Peyer's patch (tissue), 4 donors: ENCODE results near the gene TGFBR1.

ENCODE experiments used
- POLR2A ChIP-seq, 2 donors: fragments of 450-650 bp; IDR thresholded peaks; one replicate each; pipeline ENCODE4 v1.5.1; 2017; ENCODE audit warnings: antibody characterized with exemption in 2 of 2, mild to moderate bottlenecking in 2 of 2, moderate library complexity in 2 of 2
- TF ChIP-seq, protein P1 (sequence below), 6 experiments: fragments of 450-650 bp in 4 of 6; fragments of 200-600 bp in 2 of 6; sonication (generic) in 1 of 6; IDR thresholded peaks; one replicate each; pipeline ENCODE4 v1.5.1; 2017 to 2019; ENCODE audit warnings: antibody characterized with exemption in 6 of 6, mild to moderate bottlenecking in 3 of 6, moderate library complexity in 1 of 6

DNA sequence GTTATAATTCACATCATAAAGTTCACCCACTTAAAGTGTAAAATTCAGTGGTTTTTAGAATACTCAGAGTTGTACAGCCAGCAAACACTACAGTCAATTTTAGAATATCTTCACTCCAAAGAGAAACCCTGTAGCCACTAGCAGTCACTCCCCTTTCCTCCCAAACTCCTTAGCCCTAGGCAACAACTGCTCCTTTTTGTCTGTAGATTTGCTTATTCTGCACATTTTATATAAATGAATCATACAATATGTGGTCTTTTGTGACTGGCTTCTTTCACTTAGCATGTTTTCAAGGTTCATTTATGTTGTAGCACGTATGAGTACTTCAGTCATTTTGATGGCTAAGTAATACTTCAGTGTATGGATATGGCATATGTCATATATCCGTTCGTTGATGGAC is 38.7 kb downstream of the TGFBR1 start:
- TF ChIP-seq POLR2A (IDR thresholded peaks at IDR 0.05): no peak
- TF ChIP-seq, protein P1, sequence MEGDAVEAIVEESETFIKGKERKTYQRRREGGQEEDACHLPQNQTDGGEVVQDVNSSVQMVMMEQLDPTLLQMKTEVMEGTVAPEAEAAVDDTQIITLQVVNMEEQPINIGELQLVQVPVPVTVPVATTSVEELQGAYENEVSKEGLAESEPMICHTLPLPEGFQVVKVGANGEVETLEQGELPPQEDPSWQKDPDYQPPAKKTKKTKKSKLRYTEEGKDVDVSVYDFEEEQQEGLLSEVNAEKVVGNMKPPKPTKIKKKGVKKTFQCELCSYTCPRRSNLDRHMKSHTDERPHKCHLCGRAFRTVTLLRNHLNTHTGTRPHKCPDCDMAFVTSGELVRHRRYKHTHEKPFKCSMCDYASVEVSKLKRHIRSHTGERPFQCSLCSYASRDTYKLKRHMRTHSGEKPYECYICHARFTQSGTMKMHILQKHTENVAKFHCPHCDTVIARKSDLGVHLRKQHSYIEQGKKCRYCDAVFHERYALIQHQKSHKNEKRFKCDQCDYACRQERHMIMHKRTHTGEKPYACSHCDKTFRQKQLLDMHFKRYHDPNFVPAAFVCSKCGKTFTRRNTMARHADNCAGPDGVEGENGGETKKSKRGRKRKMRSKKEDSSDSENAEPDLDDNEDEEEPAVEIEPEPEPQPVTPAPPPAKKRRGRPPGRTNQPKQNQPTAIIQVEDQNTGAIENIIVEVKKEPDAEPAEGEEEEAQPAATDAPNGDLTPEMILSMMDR (IDR thresholded peaks at IDR 0.05): no peak
